Measurements from ENCODE around the gene AURKB.

GRCh38 chr17:8253801-8254200 lies 43.4 kb upstream of the AURKB start:
- no peak for TF ChIP-seq POLR2A (IDR thresholded peaks at IDR 0.05)
- no peak for TF ChIP-seq CTCF (IDR thresholded peaks at IDR 0.05 in 8 of 11, conservative IDR thresholded peaks at IDR 0.05 in 3 of 11)
- no peak for TF ChIP-seq POLR2AphosphoS5 (IDR thresholded peaks at IDR 0.05)

Measured in spleen (tissue), 7 donors.